GM19324 (cell line): ENCODE results near the gene PXDC1.
"Not testable (repeated sequence)": the region's sequence is repeated elsewhere in the genome, so short reads cannot be mapped to it uniquely, and the experiment has no call there.

Experiments
- ATAC-seq: cut with Tn5 transposase; IDR thresholded peaks from one replicate; pipeline ENCODE4 v1.9.1; 2021; ENCODE audit warnings: mild to moderate bottlenecking, moderate library complexity; ENCODE audit not compliant: unreplicated experiment, low FRiP score

PXDC1 gene

GRCh38 chr6:3687847-3688246, 63.7 kb downstream of the PXDC1 start:
- no peak for ATAC-seq

- ATAC-seq = no peak
Measured at GRCh38 chr6:3683331-3683730, 68.2 kb downstream of the PXDC1 start.

DNA sequence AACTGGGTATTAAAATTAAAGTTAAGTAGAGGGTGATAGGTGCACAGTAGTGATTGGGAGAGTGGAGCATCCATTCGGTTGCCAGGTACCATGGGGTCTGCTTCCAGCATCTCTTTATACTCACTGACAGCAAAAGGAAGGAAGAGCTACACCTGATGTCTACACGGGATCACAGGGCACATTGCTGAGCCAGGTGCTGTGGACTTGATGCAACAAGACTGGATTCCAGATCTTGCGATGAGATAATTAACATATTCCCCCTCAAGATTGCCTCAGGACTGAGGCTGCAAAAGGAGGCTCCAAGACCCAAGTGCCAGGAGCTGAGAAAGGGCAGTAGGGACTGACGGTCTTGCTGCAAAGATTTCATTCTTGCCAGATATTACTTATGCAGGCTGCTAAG, 72.6 kb downstream of the PXDC1 start:
- no peak for ATAC-seq

- ATAC-seq = not testable (repeated sequence)
Measured at GRCh38 chr6:3677751-3678150, 73.8 kb downstream of the PXDC1 start.

- not testable (repeated sequence) for ATAC-seq
Measured at GRCh38 chr6:3677351-3677750, 74.2 kb downstream of the PXDC1 start.
